Ovary (tissue), 3 donors: Measurements from ENCODE around the gene GLCCI1.

ENCODE experiments used
- CTCF ChIP-seq, 3 donors: fragments of 450-650 bp in 2 of 3; fragments of 200-600 bp in 1 of 3; IDR thresholded peaks; one replicate each; pipeline versions ENCODE4 v1.5.1 to v1.8.0; 2016 to 2022; ENCODE audit warnings: antibody characterized with exemption in 3 of 3, mild to moderate bottlenecking in 1 of 3
- POLR2A ChIP-seq: fragments of 450-650 bp; IDR thresholded peaks from one replicate; pipeline ENCODE4 v1.6.1; 2017; ENCODE audit warnings: antibody characterized with exemption, mild to moderate bottlenecking, moderate library complexity
- donor health status: DM: no; HTN: no; CAD: no.

- TF ChIP-seq CTCF (IDR thresholded peaks at IDR 0.05) (no peak), POLR2A (no peak)
Observed at GRCh38 chr7:7964691-7965090, 3.9 kb upstream of the GLCCI1 start.
